ENCODE results near the gene RTL1. TPM values are rescaled to one million over a fixed set of nuclear protein-coding genes. Genes with fewer than 3 reads are reported as not detected.

RTL1 gene
- total and polyA plus RNA-seq, 3 experiments from 2014 or later = not detected

GRCh38 chr14:100901391-100902183, 1.9 kb downstream of the RTL1 start:
- Histone ChIP-seq H3K9me3 (ENCODE audit: low read length) (no peaks in the 10 kb centered on the region), H3K4me3 (ENCODE audit: low read length) (no peak overlapping the region), H3K27ac (ENCODE audit: low read depth, low read length) (no peak overlapping the region), H3K27me3 (ENCODE audit: insufficient read depth, low read length, poor library complexity, severe bottlenecking) (no peaks in the 10 kb centered on the region), H3K4me1 (ENCODE audit: insufficient read depth, low read length) (no peaks in the 10 kb centered on the region), H3K36me3 (ENCODE audit: insufficient read depth, low read length) (no peaks in the 10 kb centered on the region)
- Mint-ChIP-seq H3K4me1 (no peaks in the 10 kb centered on the region), H3K27me3 (peaks cover 27 to 74% of the 10 kb centered on the region in 2 donors), H3K4me3 (no peak overlapping the region), H3K9me3 (peaks cover 0 to 2% (median 0%) of the 10 kb centered on the region in 5 donors), H3K36me3 (no peaks in the 10 kb centered on the region), H3K27ac (no peak overlapping the region)
- POLR2A ChIA-PET = no interaction called here
- CTCF ChIA-PET = no interaction called here
- DNase-seq = no peak

GRCh38 chr14:100900837-100901390, 2.6 kb downstream of the RTL1 start:
- Mint-ChIP-seq H3K36me3 (no peaks in the 10 kb centered on the region), H3K4me1 (no peaks in the 10 kb centered on the region), H3K4me3 (no peak overlapping the region), H3K27me3 (peaks cover 27 to 75% of the 10 kb centered on the region in 2 donors), H3K27ac (no peak overlapping the region), H3K9me3 (peaks cover 0 to 2% (median 0%) of the 10 kb centered on the region in 5 donors)
- DNase-seq = no peak
- Histone ChIP-seq H3K4me3 (ENCODE audit: low read length) (no peak overlapping the region), H3K27me3 (ENCODE audit: insufficient read depth, low read length, poor library complexity, severe bottlenecking) (no peaks in the 10 kb centered on the region), H3K36me3 (ENCODE audit: insufficient read depth, low read length) (no peaks in the 10 kb centered on the region), H3K27ac (ENCODE audit: low read depth, low read length) (no peak overlapping the region), H3K4me1 (ENCODE audit: insufficient read depth, low read length) (no peaks in the 10 kb centered on the region), H3K9me3 (ENCODE audit: low read length) (no peaks in the 10 kb centered on the region)
- CTCF ChIA-PET = no interaction called here
- POLR2A ChIA-PET = no interaction called here

GRCh38 chr14:100899884-100900771, 3.4 kb downstream of the RTL1 start:
- H3K27ac Mint-ChIP-seq = peak overlapping the region in 1 of 8 donors; percentile 13
- H3K27me3 Mint-ChIP-seq = peaks cover 28 to 72% of the 10 kb centered on the region in 2 donors
- no peaks in the 10 kb centered on the region for H3K36me3 ChIP-seq (ENCODE audit: insufficient read depth, low read length)
- no peaks in the 10 kb centered on the region for H3K4me1 Mint-ChIP-seq
- H3K4me3 Mint-ChIP-seq = no peak overlapping the region
- ChIA-PET CTCF (no interaction called here), POLR2A (no interaction called here)
- H3K27ac ChIP-seq (ENCODE audit: low read depth, low read length) = peak overlapping the region; percentile 24
- H3K36me3 Mint-ChIP-seq = no peaks in the 10 kb centered on the region
- no peak overlapping the region for H3K4me3 ChIP-seq (ENCODE audit: low read length)
- H3K27me3 ChIP-seq (ENCODE audit: insufficient read depth, low read length, poor library complexity, severe bottlenecking) = no peaks in the 10 kb centered on the region
- no peaks in the 10 kb centered on the region for H3K9me3 ChIP-seq (ENCODE audit: low read length)
- H3K9me3 Mint-ChIP-seq = peaks cover 0 to 2% (median 0%) of the 10 kb centered on the region in 5 donors
- no peak for DNase-seq
- no peaks in the 10 kb centered on the region for H3K4me1 ChIP-seq (ENCODE audit: insufficient read depth, low read length)

DNA sequence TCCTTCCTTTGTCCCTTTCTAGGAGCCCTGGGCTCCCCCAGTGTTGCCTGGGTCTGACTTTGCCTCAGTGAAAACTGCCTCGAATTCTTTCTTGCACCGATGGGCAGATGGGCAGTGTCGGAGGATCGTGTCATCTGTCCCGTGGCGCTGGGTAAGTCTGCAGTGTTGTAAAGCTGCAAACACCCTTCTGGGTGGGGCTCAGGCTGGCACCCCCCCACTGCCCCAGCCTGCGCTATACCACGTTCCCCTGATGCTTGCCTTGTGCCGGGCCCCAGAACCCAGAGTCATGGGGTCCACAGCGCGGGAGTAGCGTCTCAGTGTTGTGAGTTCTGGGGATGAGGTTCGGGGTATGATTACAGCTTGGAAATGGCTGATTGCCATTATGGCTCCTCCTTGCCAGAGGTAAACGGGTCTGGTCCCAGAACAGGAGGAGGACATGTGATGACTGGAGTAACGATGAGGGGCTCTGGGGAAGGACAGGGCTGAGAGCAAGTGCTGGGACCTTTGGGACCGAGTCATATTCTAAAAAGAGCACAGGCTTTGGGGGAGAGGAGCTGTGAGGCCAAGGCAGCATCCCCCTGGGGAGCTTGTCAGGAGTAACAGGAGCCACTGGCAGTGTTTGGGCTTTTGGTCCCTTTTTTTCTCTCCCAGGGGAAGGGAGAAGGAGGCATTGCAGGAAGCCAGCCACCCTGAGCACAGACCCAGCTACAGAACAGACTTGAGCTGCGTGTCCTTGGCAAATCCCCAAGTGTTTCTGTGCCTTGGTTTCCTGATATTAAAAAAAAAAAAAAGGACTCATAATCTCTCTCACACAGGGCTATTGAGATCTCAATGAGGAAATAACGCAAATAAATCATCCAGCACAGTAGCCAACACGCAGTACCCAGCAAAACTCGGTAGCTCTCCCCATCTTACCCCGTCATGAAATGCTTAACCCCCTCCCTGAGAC, 4.3 kb downstream of the RTL1 start:
- no peaks in the 10 kb centered on the region for H3K36me3 ChIP-seq (ENCODE audit: insufficient read depth, low read length)
- H3K27ac Mint-ChIP-seq = no peak overlapping the region

DNA sequence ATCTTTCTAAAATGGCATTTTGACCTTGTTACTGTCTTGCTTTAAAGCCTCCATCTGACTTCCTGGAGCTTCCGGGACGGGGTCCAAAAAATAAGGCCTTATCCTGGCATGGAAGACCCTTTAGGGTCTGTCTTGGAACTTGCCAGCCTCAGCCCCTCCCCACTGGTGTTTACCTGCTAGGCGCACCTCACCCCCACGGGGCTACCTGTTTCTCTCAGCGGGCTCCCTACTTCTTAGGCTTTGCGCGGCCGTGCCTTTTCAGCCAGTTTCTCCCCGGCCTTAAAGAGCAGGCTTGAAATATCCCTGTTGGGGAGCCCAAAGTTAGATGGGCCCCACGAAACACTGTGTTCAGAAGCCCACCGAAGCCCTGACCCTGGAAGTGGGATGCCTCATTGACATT, 5.1 kb downstream of the RTL1 start:
- POLR2A ChIA-PET = no interaction called here
- Mint-ChIP-seq H3K36me3 (no peaks in the 10 kb centered on the region), H3K9me3 (peaks cover 0 to 2% (median 0%) of the 10 kb centered on the region in 5 donors), H3K4me3 (no peak overlapping the region), H3K27ac (no peak overlapping the region), H3K4me1 (no peaks in the 10 kb centered on the region), H3K27me3 (peaks cover 32 to 72% of the 10 kb centered on the region in 2 donors)
- H3K27me3 ChIP-seq (ENCODE audit: insufficient read depth, low read length, poor library complexity, severe bottlenecking) = no peaks in the 10 kb centered on the region
- no peak overlapping the region for H3K27ac ChIP-seq (ENCODE audit: low read depth, low read length)
- H3K4me3 ChIP-seq (ENCODE audit: low read length) = no peak overlapping the region
- H3K9me3 ChIP-seq (ENCODE audit: low read length) = no peaks in the 10 kb centered on the region
- CTCF ChIA-PET = interaction anchor here (0.9 kb wide), 1 partner anchor 730 kb away, joined by 3 read pairs; no protein-coding TSS in a partner anchor
- DNase-seq = no peak
- H3K4me1 ChIP-seq (ENCODE audit: insufficient read depth, low read length) = no peaks in the 10 kb centered on the region
- no peaks in the 10 kb centered on the region for H3K36me3 ChIP-seq (ENCODE audit: insufficient read depth, low read length)

More for the DNA sequence above, 4.3 kb downstream of the RTL1 start:
- H3K4me1 ChIP-seq (ENCODE audit: insufficient read depth, low read length) = no peaks in the 10 kb centered on the region
- ChIA-PET POLR2A (no interaction called here), CTCF (no interaction called here)
- Mint-ChIP-seq H3K4me1 (no peaks in the 10 kb centered on the region), H3K4me3 (no peak overlapping the region), H3K36me3 (no peaks in the 10 kb centered on the region), H3K9me3 (peaks cover 0 to 2% (median 0%) of the 10 kb centered on the region in 5 donors), H3K27me3 (peaks cover 33 to 77% of the 10 kb centered on the region in 2 donors)
- no peak for DNase-seq
- no peaks in the 10 kb centered on the region for H3K9me3 ChIP-seq (ENCODE audit: low read length)
- H3K27ac ChIP-seq (ENCODE audit: low read depth, low read length) = peak overlapping the region; percentile 24
- H3K27me3 ChIP-seq (ENCODE audit: insufficient read depth, low read length, poor library complexity, severe bottlenecking) = no peaks in the 10 kb centered on the region
- no peak overlapping the region for H3K4me3 ChIP-seq (ENCODE audit: low read length)

DNA sequence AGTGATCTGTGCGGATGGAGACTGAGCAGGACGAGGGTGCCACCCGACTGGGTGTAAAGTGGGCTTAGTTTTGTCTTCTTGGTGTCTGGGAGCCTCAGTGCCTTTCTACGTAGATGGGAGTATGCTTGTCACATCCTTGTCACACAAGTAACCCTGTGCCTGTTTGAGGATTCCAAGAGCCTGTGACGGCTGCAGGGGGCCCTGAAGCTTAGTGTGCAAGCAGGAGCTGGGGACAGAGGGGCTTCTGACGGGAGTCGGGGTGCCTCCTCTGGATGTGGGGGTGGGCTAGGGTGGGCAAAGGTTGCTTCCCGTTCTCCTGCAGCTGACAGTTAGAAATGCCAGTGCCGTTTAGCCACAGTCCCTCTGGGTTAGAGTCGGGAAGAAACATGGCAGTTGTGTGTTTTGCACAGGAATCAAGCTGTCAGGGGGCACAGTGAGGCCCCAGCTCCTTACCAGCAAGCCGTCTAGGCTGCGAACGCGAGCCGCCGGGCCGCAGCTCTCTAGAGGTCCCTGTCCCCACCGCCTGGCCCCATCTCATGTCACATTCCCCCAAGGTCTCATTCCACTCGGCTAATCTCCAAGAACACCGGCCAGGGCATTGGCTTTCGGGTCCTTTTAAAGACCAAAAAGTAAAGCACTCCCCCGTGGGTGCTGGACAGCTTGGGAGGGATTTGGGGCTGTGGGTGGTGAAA, 7.0 kb downstream of the RTL1 start:
- CTCF ChIA-PET = no interaction called here

GRCh38 chr14:100895411-100895810, 8.1 kb downstream of the RTL1 start:
- DNase-seq = no peak

More for the DNA sequence above, 7.0 kb downstream of the RTL1 start:
- Mint-ChIP-seq H3K9me3 (no peaks in the 10 kb centered on the region), H3K27ac (no peak overlapping the region), H3K27me3 (peaks cover 27 to 63% of the 10 kb centered on the region in 2 donors), H3K4me1 (no peaks in the 10 kb centered on the region), H3K36me3 (no peaks in the 10 kb centered on the region), H3K4me3 (no peak overlapping the region)
- no peak for DNase-seq
- H3K4me1 ChIP-seq (ENCODE audit: insufficient read depth, low read length) = no peaks in the 10 kb centered on the region
- no peak overlapping the region for H3K4me3 ChIP-seq (ENCODE audit: low read length)
- H3K27ac ChIP-seq (ENCODE audit: low read depth, low read length) = no peak overlapping the region
- no peaks in the 10 kb centered on the region for H3K27me3 ChIP-seq (ENCODE audit: insufficient read depth, low read length, poor library complexity, severe bottlenecking)
- no peaks in the 10 kb centered on the region for H3K36me3 ChIP-seq (ENCODE audit: insufficient read depth, low read length)
- H3K9me3 ChIP-seq (ENCODE audit: low read length) = no peaks in the 10 kb centered on the region
- POLR2A ChIA-PET = no interaction called here

More at GRCh38 chr14:100895411-100895810, 8.1 kb downstream of the RTL1 start:
- CTCF ChIA-PET = no interaction called here
- Mint-ChIP-seq H3K27me3 (peaks cover 26 to 54% of the 10 kb centered on the region in 2 donors), H3K27ac (no peak overlapping the region), H3K9me3 (no peaks in the 10 kb centered on the region), H3K4me3 (no peak overlapping the region), H3K36me3 (no peaks in the 10 kb centered on the region), H3K4me1 (no peaks in the 10 kb centered on the region)
- Histone ChIP-seq H3K4me1 (ENCODE audit: insufficient read depth, low read length) (no peaks in the 10 kb centered on the region), H3K27me3 (ENCODE audit: insufficient read depth, low read length, poor library complexity, severe bottlenecking) (no peaks in the 10 kb centered on the region), H3K9me3 (ENCODE audit: low read length) (no peaks in the 10 kb centered on the region), H3K36me3 (ENCODE audit: insufficient read depth, low read length) (no peaks in the 10 kb centered on the region), H3K27ac (ENCODE audit: low read depth, low read length) (no peak overlapping the region), H3K4me3 (ENCODE audit: low read length) (no peak overlapping the region)
- POLR2A ChIA-PET = no interaction called here

All from CD8-positive, alpha-beta memory T cell (primary cell).